Fibroblast of pulmonary artery (primary cell): ENCODE data around the gene LHFPL3.
A peak's percentile ranks its signal among the peaks of the same experiment; 100 is the strongest.
"Not testable (repeated sequence)": the region's sequence is repeated elsewhere in the genome, so short reads cannot be mapped to it uniquely, and the experiment has no call there.

Source experiments
- DNase-seq: peaks from one replicate; pipeline ENCODE4 v3.0.0-alpha.2; 2010; ENCODE audit warnings: low read depth
- H3K4me3 ChIP-seq: replicated peaks from 2 replicates; pipeline ENCODE4 v1.5.1; 2011; ENCODE audit warnings: low read depth, mild to moderate bottlenecking, control low read depth, low read length, moderate library complexity
- TF ChIP-seq, protein P1 (sequence below): IDR thresholded peaks from 2 replicates; pipeline ENCODE4 v1.5.1; 2011; ENCODE audit warnings: mild to moderate bottlenecking, control low read depth, low read length, inconsistent platforms; ENCODE audit errors: missing control alignments

Gene LHFPL3

DNA sequence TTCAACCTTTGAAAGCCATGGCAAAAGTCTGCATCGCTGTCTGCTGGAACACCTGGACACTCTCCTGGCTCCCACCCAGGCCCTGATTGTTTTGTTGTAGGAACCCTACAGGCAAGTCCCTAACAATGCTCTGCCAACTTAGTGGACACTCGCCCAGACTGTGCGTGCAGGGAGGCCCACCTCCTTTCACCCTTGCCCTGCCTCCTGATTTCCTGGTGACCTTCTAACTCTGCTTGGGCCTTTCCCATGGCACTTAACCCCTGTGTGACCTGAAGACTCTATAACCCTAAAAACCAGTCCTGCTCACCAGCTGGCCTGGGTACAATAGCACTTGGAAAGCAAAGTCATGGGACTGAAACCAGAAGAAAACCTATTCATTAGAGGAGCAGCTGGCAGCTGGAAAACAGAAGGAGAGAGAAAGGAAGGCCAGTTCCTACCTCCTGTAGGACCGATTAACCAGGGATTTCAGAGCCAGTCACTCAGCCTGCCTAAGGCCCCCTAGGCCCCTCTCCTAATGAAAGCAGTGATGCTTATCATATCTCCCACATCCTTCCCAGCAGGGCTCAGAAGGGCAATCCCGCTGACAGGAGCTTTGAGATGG lies 602.9 kb downstream of the LHFPL3 start:
- H3K4me3 ChIP-seq: no peak overlapping the region
- peak; percentile 19 for DNase-seq
- TF ChIP-seq, protein P1, sequence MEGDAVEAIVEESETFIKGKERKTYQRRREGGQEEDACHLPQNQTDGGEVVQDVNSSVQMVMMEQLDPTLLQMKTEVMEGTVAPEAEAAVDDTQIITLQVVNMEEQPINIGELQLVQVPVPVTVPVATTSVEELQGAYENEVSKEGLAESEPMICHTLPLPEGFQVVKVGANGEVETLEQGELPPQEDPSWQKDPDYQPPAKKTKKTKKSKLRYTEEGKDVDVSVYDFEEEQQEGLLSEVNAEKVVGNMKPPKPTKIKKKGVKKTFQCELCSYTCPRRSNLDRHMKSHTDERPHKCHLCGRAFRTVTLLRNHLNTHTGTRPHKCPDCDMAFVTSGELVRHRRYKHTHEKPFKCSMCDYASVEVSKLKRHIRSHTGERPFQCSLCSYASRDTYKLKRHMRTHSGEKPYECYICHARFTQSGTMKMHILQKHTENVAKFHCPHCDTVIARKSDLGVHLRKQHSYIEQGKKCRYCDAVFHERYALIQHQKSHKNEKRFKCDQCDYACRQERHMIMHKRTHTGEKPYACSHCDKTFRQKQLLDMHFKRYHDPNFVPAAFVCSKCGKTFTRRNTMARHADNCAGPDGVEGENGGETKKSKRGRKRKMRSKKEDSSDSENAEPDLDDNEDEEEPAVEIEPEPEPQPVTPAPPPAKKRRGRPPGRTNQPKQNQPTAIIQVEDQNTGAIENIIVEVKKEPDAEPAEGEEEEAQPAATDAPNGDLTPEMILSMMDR: no peak

DNA sequence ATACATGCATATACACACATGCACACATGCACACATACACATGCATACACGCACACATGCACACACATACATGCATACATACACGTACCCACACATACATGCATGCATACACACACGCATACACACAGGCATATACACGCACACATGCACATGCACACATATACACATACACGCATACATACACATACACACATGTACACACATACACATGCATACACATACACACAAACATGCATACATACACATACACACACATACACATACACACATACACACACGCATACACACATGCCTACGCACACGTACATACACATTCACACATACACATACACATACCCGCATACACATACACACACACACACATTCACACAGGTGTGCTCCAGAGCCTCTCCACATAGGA lies 604.6 kb downstream of the LHFPL3 start:
- DNase-seq: no peak
- TF ChIP-seq, protein P1: no peak
- no peak overlapping the region for H3K4me3 ChIP-seq

DNA sequence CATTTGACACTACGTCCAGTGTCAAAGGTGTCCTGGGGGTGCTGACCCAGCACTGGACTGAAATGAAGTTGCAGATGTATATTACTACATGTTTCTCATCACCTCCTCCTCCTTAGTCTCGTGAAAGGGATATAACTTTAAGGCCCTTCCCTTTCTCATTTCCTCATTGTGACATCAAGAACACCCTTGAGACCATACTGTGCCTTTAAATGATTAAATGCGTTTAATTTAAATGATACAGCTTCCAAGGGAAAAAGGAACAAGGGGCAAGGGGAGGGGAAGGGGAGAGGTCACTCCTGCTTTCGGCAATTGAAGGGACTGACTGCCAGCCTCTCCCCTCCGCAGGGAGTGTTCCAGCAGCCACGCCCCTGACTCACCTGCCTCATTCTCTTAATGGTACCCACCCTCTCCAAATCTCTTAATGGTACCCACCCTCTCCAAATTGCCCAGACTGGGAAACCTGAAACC lies 605.2 kb downstream of the LHFPL3 start:
- H3K4me3 ChIP-seq: no peak overlapping the region
- TF ChIP-seq, protein P1: no peak
- DNase-seq: no peak

DNA sequence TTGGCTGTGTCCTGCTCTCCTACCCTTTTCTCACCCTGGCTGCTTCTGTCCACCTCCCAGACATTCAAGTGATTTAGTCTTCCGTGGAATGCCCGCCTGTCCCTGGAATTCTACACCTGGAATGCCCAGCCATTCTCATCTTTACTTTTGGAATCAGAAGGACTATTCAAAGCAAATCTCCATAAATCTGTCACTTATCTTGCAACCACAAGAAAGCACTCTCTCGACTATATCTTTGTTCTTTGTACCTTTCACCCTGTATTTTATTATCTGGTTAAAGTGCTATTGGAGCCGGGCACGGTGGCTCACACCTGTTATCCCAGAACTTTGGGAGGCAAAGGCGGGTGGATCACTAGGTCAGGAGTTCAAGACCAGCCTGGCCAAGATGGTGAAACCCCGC lies 606.3 kb downstream of the LHFPL3 start:
- no peak overlapping the region for H3K4me3 ChIP-seq
- TF ChIP-seq, protein P1: no peak
- DNase-seq: no peak

DNA sequence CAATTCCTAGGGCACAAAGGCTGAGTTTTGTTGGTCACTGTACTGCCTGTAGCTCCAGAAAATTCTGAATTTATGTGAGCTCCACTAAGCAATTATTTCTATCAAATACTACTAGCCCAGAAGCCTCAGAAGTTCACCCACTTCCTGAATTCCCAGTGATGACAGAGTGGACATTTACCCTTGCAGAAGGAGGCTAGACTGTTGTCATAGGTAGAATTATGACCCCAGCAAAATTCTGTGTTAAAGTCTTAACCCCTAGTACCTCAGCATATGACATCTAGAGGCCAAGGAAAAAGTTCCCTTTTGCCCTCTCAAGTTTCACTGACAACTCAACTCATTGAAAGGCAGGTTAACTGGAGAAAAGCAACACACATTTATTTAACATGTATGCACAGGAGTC lies 606.9 kb downstream of the LHFPL3 start:
- TF ChIP-seq, protein P1: no peak
- no peak for DNase-seq
- H3K4me3 ChIP-seq: no peak overlapping the region

DNA sequence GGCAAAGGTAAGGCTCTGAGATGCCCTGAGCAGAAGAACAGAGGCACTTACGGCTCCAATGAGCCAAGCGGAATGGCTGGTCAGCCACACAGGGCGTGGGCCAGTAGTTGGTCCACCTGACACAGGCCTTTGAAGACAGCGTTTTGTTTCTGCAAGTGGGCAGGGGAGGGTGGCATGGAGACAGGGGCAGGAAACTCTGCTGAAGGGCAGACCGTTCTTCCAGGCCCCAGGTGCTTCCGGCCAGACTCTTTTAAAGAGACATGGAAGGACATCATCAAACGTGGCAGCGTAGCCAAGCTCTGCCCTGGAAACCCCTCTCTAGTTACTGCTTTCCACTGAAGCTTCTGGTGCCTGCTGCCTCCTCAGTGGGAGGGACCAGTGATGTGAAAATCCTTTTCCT lies 608.1 kb downstream of the LHFPL3 start:
- no peak for DNase-seq
- H3K4me3 ChIP-seq: no peak overlapping the region
- TF ChIP-seq, protein P1: no peak

DNA sequence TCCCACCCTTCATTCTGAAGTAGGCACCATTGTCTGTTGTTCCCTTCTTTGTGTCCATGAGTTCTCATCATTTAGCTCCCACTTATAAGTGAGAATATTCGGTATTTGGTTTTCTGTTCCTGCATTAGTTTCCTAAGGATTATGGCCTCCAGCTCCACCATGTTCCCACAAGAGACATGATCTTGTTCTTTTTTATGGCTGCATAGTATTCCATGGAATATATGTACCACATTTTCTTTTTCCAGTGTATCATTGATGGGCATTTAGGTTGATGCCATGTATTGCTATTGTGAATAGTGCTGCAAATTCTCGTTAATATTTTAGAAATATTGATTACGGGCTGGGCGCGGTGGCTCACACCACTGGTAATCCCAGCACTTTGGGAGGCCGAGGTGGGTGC lies 609.1 kb downstream of the LHFPL3 start:
- DNase-seq, H3K4me3 ChIP-seq: not testable (repeated sequence)
